PC-9 (cell line): ENCODE results near the gene PKLR.

ENCODE experiments used
- CTCF ChIP-seq: fragments of 200-600 bp; sonication (generic); conservative IDR thresholded peaks from 2 replicates; pipeline ENCODE4 v1.6.1; 2017; ENCODE audit warnings: mixed run types, antibody characterized with exemption, mild to moderate bottlenecking, moderate library complexity
- EZH2 ChIP-seq: fragments of 200-600 bp; sonication (generic); IDR thresholded peaks from 2 replicates; pipeline ENCODE4 v1.8.0; 2017; ENCODE audit warnings: antibody characterized with exemption, low read depth

DNA sequence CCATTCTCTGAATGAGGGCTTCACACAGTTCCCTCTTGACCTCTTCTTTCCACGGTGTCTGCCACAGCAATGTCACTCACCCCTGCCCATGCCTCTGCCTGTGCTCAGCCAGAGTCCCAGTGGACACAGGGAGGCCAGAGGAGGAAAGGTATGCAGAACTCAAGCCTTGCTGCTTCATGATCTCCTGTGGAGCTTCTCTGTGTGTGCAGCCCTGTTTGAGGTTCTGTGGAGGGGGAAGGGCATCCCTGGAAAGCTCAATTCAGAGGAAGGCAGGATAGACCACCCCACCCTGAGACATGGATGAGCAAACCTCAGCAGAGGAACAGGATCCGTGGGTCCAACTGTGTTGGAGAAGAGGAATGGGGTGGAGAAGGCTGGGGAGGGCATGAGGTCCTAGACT, 22.0 kb downstream of the PKLR start:
- no peak for TF ChIP-seq CTCF
- TF ChIP-seq EZH2 = no peak
